ENCODE measurements around the gene WRNIP1. TPM values are rescaled to one million over a fixed set of nuclear protein-coding genes. Genes with fewer than 3 reads are reported as not detected.

The WRNIP1 gene
- total and polyA plus RNA-seq, 2 of the 13 experiments (the other 11 are each of a cell fraction or from before 2014, with no cell fraction given): 77.7 to 90.3 TPM

- no peak for TF ChIP-seq HBP1 (CRISPR knock-in tag; IDR thresholded peaks at IDR 0.05; ENCODE audit: low read depth)
- no peak for TF ChIP-seq ZNF781 (CRISPR knock-in tag; IDR thresholded peaks at IDR 0.05; ENCODE audit: borderline replicate concordance, not compliant biosample characterization)
- no peak for TF ChIP-seq KAT7 (CRISPR knock-in tag; IDR thresholded peaks at IDR 0.05; ENCODE audit: borderline replicate concordance)
- TF ChIP-seq ZNF510 (CRISPR knock-in tag; IDR thresholded peaks at IDR 0.05; ENCODE audit: low read depth): no peak
- no peak for TF ChIP-seq SOX13 (IDR thresholded peaks at IDR 0.05)
- 0 out of 4 replicates have a peak, but pooled peaks of 1 of the 2 experiments have one; percentile 17 for TF ChIP-seq SOX13 (CRISPR knock-in tag; conservative IDR thresholded peaks at IDR 0.05 in 1 of 2, IDR thresholded peaks at IDR 0.05 in 1 of 2)
- TF ChIP-seq, protein P1, sequence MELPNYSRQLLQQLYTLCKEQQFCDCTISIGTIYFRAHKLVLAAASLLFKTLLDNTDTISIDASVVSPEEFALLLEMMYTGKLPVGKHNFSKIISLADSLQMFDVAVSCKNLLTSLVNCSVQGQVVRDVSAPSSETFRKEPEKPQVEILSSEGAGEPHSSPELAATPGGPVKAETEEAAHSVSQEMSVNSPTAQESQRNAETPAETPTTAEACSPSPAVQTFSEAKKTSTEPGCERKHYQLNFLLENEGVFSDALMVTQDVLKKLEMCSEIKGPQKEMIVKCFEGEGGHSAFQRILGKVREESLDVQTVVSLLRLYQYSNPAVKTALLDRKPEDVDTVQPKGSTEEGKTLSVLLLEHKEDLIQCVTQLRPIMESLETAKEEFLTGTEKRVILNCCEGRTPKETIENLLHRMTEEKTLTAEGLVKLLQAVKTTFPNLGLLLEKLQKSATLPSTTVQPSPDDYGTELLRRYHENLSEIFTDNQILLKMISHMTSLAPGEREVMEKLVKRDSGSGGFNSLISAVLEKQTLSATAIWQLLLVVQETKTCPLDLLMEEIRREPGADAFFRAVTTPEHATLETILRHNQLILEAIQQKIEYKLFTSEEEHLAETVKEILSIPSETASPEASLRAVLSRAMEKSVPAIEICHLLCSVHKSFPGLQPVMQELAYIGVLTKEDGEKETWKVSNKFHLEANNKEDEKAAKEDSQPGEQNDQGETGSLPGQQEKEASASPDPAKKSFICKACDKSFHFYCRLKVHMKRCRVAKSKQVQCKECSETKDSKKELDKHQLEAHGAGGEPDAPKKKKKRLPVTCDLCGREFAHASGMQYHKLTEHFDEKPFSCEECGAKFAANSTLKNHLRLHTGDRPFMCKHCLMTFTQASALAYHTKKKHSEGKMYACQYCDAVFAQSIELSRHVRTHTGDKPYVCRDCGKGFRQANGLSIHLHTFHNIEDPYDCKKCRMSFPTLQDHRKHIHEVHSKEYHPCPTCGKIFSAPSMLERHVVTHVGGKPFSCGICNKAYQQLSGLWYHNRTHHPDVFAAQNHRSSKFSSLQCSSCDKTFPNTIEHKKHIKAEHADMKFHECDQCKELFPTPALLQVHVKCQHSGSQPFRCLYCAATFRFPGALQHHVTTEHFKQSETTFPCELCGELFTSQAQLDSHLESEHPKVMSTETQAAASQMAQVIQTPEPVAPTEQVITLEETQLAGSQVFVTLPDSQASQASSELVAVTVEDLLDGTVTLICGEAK (IDR thresholded peaks at IDR 0.05): no peak
- TF ChIP-seq, protein P1 (CRISPR knock-in tag; IDR thresholded peaks at IDR 0.05): 0 out of 2 replicates have a peak, but pooled peaks have one; percentile 8
Observed at GRCh38 chr6:2804516-2804915, 39.3 kb downstream of the WRNIP1 start (continued).

Data from HepG2 (cell line).